K562 (cell line): Measurements from ENCODE around the gene KLHL35.

ENCODE experiments used
- CTCF ChIP-seq, 3 experiments: IDR thresholded peaks in 2 of 3; conservative IDR thresholded peaks in 1 of 3; 2 replicates each; pipeline ENCODE4 v1.5.1; 2011 to 2012; ENCODE audit warnings: low read length in 3 of 3, mild to moderate bottlenecking in 3 of 3, control low read depth in 2 of 3, improper control_type of control experiment in 1 of 3, inconsistent platforms in 1 of 3, low read depth in 1 of 3, mixed read lengths in 1 of 3, moderate library complexity in 1 of 3; ENCODE audit not compliant: insufficient read depth in 2 of 3
- EZH2 ChIP-seq: IDR thresholded peaks from 2 replicates; pipeline ENCODE4 v1.6.1; 2012; ENCODE audit warnings: low read depth, mild to moderate bottlenecking, inconsistent platforms, low read length, borderline replicate concordance
- GATAD2B ChIP-seq: fragments of 450-650 bp; IDR thresholded peaks from 2 replicates; pipeline ENCODE4 v1.6.1; 2017; ENCODE audit warnings: mild to moderate bottlenecking, borderline replicate concordance
- NR2F6 ChIP-seq: fragments of 450-650 bp; formaldehyde crosslinking; IDR thresholded peaks from 2 replicates; pipeline ENCODE4 v1.4.0; 2020; ENCODE audit warnings: mild to moderate bottlenecking
- TCF7L2 ChIP-seq: fragments of 150-350 bp; IDR thresholded peaks from 2 replicates; pipeline ENCODE4 v1.6.1; 2016; ENCODE audit warnings: low read depth, mild to moderate bottlenecking, low read length, moderate library complexity
- ZNF24 ChIP-seq: fragments of 450-650 bp; IDR thresholded peaks from 2 replicates; pipeline ENCODE4 v1.6.1; 2016

- TF ChIP-seq NR2F6 (CRISPR knock-in tag) (no peak), ZNF24 (no peak), CTCF (IDR thresholded peaks at IDR 0.05 in 2 of 3, conservative IDR thresholded peaks at IDR 0.05 in 1 of 3; ENCODE audit: insufficient read depth in 2 of 3, low read depth in 1 of 3, low read length in 3 of 3) (no peak), GATAD2B (no peak), EZH2 (no peak), TCF7L2 (no peak)
These were observed 38.7 kb downstream of the KLHL35 start for GRCh38 chr11:75394085-75394840.
